B cell (primary cell): ENCODE measurements around the gene IRX4.

ENCODE experiments used
- EZH2 ChIP-seq: IDR thresholded peaks from 2 replicates; pipeline ENCODE4 v1.6.1; 2012; ENCODE audit warnings: borderline replicate concordance, low read depth, mild to moderate bottlenecking, moderate library complexity, low read length; ENCODE audit not compliant: insufficient read depth, poor library complexity, severe bottlenecking
- TF ChIP-seq, protein P1 (sequence below): fragments of 200-600 bp; IDR thresholded peaks from one replicate; pipeline ENCODE4 v1.8.0; 2022; ENCODE audit warnings: antibody characterized with exemption, mild to moderate bottlenecking

DNA sequence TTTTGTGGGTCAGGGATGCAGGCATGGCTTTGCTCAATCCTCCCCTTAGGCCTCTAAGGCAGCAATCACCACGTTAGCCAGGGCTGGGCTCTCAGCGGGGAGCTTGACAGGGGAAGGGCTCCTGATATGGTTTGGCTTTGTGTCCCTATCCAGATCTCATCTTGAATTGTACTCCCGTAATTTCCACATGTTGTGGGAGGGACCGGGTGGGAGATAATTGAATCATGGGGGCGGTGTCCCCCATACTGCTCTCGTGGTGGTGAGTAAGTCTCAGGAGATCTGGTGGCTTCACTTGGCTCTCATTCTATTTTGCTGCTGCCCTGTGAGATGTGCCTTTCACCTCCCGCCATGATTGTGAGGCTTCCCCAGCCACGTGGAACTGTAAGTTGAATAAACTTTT lies 11.5 kb upstream of the IRX4 start:
- TF ChIP-seq, protein P1, sequence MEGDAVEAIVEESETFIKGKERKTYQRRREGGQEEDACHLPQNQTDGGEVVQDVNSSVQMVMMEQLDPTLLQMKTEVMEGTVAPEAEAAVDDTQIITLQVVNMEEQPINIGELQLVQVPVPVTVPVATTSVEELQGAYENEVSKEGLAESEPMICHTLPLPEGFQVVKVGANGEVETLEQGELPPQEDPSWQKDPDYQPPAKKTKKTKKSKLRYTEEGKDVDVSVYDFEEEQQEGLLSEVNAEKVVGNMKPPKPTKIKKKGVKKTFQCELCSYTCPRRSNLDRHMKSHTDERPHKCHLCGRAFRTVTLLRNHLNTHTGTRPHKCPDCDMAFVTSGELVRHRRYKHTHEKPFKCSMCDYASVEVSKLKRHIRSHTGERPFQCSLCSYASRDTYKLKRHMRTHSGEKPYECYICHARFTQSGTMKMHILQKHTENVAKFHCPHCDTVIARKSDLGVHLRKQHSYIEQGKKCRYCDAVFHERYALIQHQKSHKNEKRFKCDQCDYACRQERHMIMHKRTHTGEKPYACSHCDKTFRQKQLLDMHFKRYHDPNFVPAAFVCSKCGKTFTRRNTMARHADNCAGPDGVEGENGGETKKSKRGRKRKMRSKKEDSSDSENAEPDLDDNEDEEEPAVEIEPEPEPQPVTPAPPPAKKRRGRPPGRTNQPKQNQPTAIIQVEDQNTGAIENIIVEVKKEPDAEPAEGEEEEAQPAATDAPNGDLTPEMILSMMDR: no peak
- TF ChIP-seq EZH2: no peak
